HepG2 (cell line): ENCODE data around the gene P4HTM. TPM values are rescaled to one million over a fixed set of nuclear protein-coding genes. Genes with fewer than 3 reads are reported as not detected.

ENCODE experiments used
- ATF3 ChIP-seq: sonication (generic); formaldehyde crosslinking; IDR thresholded peaks from 2 replicates; pipeline ENCODE4 v1.4.0; 2020; ENCODE audit warnings: missing genetic modification reagents
- FLYWCH1 ChIP-seq: sonication (generic); formaldehyde crosslinking; IDR thresholded peaks from 2 replicates; pipeline ENCODE4 v1.8.1; 2023; ENCODE audit warnings: mild to moderate bottlenecking, missing genetic modification reagents
- HOXA5 ChIP-seq: sonication (generic); formaldehyde crosslinking; IDR thresholded peaks from 2 replicates; pipeline ENCODE4 v1.4.0; 2020; ENCODE audit warnings: missing genetic modification reagents
- MEIS1 ChIP-seq: sonication (generic); formaldehyde crosslinking; IDR thresholded peaks from 2 replicates; pipeline ENCODE4 v1.9.0; 2021; ENCODE audit warnings: mild to moderate bottlenecking, missing genetic modification reagents, moderate library complexity, borderline replicate concordance
- MLLT10 ChIP-seq: sonication (generic); formaldehyde crosslinking; IDR thresholded peaks from 2 replicates; pipeline ENCODE4 v1.4.0; 2020; ENCODE audit warnings: missing genetic modification reagents
- RBAK ChIP-seq: sonication (generic); formaldehyde crosslinking; IDR thresholded peaks from 2 replicates; pipeline ENCODE4 v1.5.1; 2020; ENCODE audit warnings: mild to moderate bottlenecking, missing genetic modification reagents
- REPIN1 ChIP-seq: sonication (generic); formaldehyde crosslinking; IDR thresholded peaks from 2 replicates; pipeline ENCODE4 v1.8.0; 2022; ENCODE audit warnings: missing genetic modification reagents, low read depth, mild to moderate bottlenecking, borderline replicate concordance
- SALL2 ChIP-seq: sonication (generic); formaldehyde crosslinking; IDR thresholded peaks from 2 replicates; pipeline ENCODE4 v1.8.1; 2023; ENCODE audit warnings: mild to moderate bottlenecking, missing genetic modification reagents, inconsistent platforms
- SMAD9 ChIP-seq: sonication (generic); formaldehyde crosslinking; IDR thresholded peaks from 2 replicates; pipeline ENCODE4 v1.5.1; 2020; ENCODE audit warnings: mild to moderate bottlenecking, missing genetic modification reagents
- SPEN ChIP-seq: sonication (generic); formaldehyde crosslinking; IDR thresholded peaks from 2 replicates; pipeline ENCODE4 v1.5.1; 2020; ENCODE audit warnings: low read depth, mild to moderate bottlenecking, missing genetic modification reagents
- SRSF9 ChIP-seq: fragments of 200-400 bp; formaldehyde crosslinking; IDR thresholded peaks from 2 replicates; pipeline ENCODE4 v1.6.1; 2018; ENCODE audit warnings: borderline replicate concordance, mild to moderate bottlenecking, low read depth, low read length; ENCODE audit not compliant: insufficient read depth, poor library complexity, severe bottlenecking
- STAG1 ChIP-seq: sonication (generic); formaldehyde crosslinking; IDR thresholded peaks from 2 replicates; pipeline ENCODE4 v1.4.0; 2020; ENCODE audit warnings: missing genetic modification reagents
- ZNF629 ChIP-seq: sonication (generic); formaldehyde crosslinking; conservative IDR thresholded peaks from 2 replicates; pipeline ENCODE4 v1.5.0; 2020; ENCODE audit warnings: missing genetic modification reagents
- ZNF800 ChIP-seq: sonication (generic); formaldehyde crosslinking; IDR thresholded peaks from 2 replicates; pipeline ENCODE4 v1.4.0; 2020; ENCODE audit warnings: missing genetic modification reagents
- polyA plus RNA-seq, 8 experiments: library from polyadenylated mRNA; depleted of rRNA in 3 of 8; stranded (reverse) in 7 of 8; unstranded in 1 of 8; fragments of >200 nt; fragmentation: Illumina TruSeq in 4 of 8; extraction: Trizol in 4 of 8; gene quantifications; 2 replicates each; pipeline versions ENCODE4 v1.2.1 to v1.2.3, GENCODE V29; 2011 to 2016; ENCODE audit warnings: low read depth in 4 of 8, missing spikeins in 1 of 8, mixed read lengths in 1 of 8; ENCODE audit not compliant: insufficient read depth in 1 of 8
- total RNA-seq, 5 experiments: library from RNA; depleted of rRNA; stranded (reverse); fragments of >200 nt; fragmentation: Illumina TruSeq; extraction: Trizol; gene quantifications; 2 replicates each; pipeline ENCODE4 v1.2.3, GENCODE V29; 2016; ENCODE audit warnings: low read depth in 1 of 5
- TF ChIP-seq, protein P1 (sequence below): sonication (generic); formaldehyde crosslinking; IDR thresholded peaks from 2 replicates; pipeline ENCODE4 v1.4.0; 2020; ENCODE audit warnings: missing genetic modification reagents
- TF ChIP-seq, protein P2 (sequence below): sonication (generic); formaldehyde crosslinking; IDR thresholded peaks from 2 replicates; pipeline ENCODE4 v1.5.0; 2020; ENCODE audit warnings: mild to moderate bottlenecking, missing genetic modification reagents

P4HTM gene
- total and polyA plus RNA-seq, 2 of the 13 experiments (the other 11 are each of a cell fraction or from before 2014, with no cell fraction given), result 0.01 TPM; not detected in 1

DNA sequence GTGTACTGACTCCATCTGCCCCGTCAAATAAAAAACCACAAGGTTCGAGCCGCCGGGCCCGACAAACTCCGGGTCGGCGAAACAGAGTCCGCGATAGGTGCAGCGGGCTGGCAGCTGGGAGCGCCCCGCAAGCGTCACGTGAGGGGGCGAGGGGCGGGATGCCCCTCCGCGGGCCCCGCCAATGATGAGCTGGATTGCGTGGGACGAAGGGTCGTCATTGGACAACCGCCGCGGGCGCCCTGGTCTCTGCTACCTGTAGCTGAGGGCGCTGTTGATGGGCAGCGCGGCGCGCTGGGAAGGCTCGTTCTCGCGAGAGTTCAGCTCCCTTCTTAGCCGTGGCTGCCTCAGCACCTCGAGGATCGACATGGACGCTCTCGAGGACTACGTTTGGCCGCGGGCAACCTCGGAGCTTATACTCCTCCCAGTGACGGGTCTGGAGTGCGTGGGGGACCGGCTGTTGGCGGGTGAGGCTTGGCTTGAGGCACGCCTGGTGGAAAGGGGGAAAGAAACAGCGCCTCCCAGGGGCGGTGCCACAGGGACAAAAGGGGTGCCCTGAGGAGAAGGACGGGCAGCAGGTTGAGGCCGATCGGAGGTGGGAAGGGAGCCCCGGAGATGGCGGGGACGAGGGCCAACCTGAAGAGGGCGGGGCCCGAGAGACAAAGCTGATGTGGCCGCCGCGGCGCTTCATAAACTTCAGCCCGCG lies 17.2 kb downstream of the P4HTM start, which contains the start of gene WDR6 (continued):
- TF ChIP-seq, protein P1, sequence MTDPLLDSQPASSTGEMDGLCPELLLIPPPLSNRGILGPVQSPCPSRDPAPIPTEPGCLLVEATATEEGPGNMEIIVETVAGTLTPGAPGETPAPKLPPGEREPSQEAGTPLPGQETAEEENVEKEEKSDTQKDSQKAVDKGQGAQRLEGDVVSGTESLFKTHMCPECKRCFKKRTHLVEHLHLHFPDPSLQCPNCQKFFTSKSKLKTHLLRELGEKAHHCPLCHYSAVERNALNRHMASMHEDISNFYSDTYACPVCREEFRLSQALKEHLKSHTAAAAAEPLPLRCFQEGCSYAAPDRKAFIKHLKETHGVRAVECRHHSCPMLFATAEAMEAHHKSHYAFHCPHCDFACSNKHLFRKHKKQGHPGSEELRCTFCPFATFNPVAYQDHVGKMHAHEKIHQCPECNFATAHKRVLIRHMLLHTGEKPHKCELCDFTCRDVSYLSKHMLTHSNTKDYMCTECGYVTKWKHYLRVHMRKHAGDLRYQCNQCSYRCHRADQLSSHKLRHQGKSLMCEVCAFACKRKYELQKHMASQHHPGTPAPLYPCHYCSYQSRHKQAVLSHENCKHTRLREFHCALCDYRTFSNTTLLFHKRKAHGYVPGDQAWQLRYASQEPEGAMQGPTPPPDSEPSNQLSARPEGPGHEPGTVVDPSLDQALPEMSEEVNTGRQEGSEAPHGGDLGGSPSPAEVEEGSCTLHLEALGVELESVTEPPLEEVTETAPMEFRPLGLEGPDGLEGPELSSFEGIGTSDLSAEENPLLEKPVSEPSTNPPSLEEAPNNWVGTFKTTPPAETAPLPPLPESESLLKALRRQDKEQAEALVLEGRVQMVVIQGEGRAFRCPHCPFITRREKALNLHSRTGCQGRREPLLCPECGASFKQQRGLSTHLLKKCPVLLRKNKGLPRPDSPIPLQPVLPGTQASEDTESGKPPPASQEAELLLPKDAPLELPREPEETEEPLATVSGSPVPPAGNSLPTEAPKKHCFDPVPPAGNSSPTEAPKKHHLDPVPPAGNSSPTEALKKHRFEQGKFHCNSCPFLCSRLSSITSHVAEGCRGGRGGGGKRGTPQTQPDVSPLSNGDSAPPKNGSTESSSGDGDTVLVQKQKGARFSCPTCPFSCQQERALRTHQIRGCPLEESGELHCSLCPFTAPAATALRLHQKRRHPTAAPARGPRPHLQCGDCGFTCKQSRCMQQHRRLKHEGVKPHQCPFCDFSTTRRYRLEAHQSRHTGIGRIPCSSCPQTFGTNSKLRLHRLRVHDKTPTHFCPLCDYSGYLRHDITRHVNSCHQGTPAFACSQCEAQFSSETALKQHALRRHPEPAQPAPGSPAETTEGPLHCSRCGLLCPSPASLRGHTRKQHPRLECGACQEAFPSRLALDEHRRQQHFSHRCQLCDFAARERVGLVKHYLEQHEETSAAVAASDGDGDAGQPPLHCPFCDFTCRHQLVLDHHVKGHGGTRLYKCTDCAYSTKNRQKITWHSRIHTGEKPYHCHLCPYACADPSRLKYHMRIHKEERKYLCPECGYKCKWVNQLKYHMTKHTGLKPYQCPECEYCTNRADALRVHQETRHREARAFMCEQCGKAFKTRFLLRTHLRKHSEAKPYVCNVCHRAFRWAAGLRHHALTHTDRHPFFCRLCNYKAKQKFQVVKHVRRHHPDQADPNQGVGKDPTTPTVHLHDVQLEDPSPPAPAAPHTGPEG (CRISPR knock-in tag), result peak; percentile 96
- TF ChIP-seq ATF3 (CRISPR knock-in tag), result no peak; the same call in 1 of the 2 replicates
- peak; percentile 77; the same call in 1 of the 2 replicates for TF ChIP-seq MEIS1 (CRISPR knock-in tag)
- TF ChIP-seq HOXA5 (CRISPR knock-in tag), result no peak
- no peak; the same call in 1 of the 2 replicates for TF ChIP-seq REPIN1
- no peak for TF ChIP-seq MLLT10 (CRISPR knock-in tag)
- no peak for TF ChIP-seq FLYWCH1 (CRISPR knock-in tag)
- no peak for TF ChIP-seq SRSF9
- TF ChIP-seq ZNF629 (CRISPR knock-in tag), result no peak
- TF ChIP-seq SMAD9 (CRISPR knock-in tag), result no peak
- no peak for TF ChIP-seq RBAK (CRISPR knock-in tag)
- no peak for TF ChIP-seq STAG1
- TF ChIP-seq, protein P2, sequence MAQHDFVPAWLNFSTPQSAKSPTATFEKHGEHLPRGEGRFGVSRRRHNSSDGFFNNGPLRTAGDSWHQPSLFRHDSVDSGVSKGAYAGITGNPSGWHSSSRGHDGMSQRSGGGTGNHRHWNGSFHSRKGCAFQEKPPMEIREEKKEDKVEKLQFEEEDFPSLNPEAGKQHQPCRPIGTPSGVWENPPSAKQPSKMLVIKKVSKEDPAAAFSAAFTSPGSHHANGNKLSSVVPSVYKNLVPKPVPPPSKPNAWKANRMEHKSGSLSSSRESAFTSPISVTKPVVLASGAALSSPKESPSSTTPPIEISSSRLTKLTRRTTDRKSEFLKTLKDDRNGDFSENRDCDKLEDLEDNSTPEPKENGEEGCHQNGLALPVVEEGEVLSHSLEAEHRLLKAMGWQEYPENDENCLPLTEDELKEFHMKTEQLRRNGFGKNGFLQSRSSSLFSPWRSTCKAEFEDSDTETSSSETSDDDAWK (CRISPR knock-in tag), result no peak
- TF ChIP-seq SALL2 (CRISPR knock-in tag), result no peak; the same call in 1 of the 2 replicates
- peak; percentile 75; the same call in 1 of the 2 replicates for TF ChIP-seq SPEN (CRISPR knock-in tag)
- peak; percentile 81; the same call in 1 of the 2 replicates for TF ChIP-seq ZNF800 (CRISPR knock-in tag)
